Right lobe of liver (tissue), 6 donors: ENCODE results near the gene RPS6KA2. TPM values are rescaled to one million over a fixed set of nuclear protein-coding genes. Genes with fewer than 3 reads are reported as not detected.
A peak's percentile ranks its signal among the peaks of the same experiment; 100 is the strongest.

Experiments used
- ATAC-seq, 4 donors: fragments of 200-7000 bp; cut with Tn5 transposase; one replicate each; pipeline ENCODE4 v1.9.1; 2020; ENCODE audit warnings: mild to moderate bottlenecking in 4 of 4, moderate library complexity in 4 of 4
- DNase-seq, 3 donors: peaks; one replicate each; pipeline ENCODE4 v3.0.0-alpha.2; 2020
- H3K27ac ChIP-seq, 3 donors: fragments of 200-600 bp; one replicate each; pipeline ENCODE4 v1.8.0; 2022
- H3K27me3 ChIP-seq, 2 donors: fragments of 200-600 bp; one replicate each; pipeline ENCODE4 v1.8.0; 2022
- H3K36me3 ChIP-seq, 4 donors: fragments of 200-600 bp; sonication (generic) in 1 of 4; one replicate each; pipeline versions ENCODE4 v1.5.1 to v1.8.0; 2017 to 2022; ENCODE audit warnings: control low read depth in 1 of 4
- H3K4me1 ChIP-seq, 4 donors: fragments of 200-600 bp; sonication (generic) in 1 of 4; one replicate each; pipeline versions ENCODE4 v1.5.1 to v1.8.0; 2017 to 2022; ENCODE audit warnings: control low read depth in 1 of 4
- H3K4me3 ChIP-seq, 3 donors: fragments of 200-600 bp; one replicate each; pipeline ENCODE4 v1.8.0; 2022
- H3K9me3 ChIP-seq, 4 donors: fragments of 200-600 bp; sonication (generic) in 1 of 4; one replicate each; pipeline versions ENCODE4 v1.5.1 to v1.8.0; 2017 to 2022; ENCODE audit warnings: control low read depth in 1 of 4
- POLR2A ChIP-seq: fragments of 450-650 bp; IDR thresholded peaks from one replicate; pipeline ENCODE4 v1.6.1; 2017; ENCODE audit warnings: antibody characterized with exemption, mild to moderate bottlenecking
- WGBS: methylation state at CpG from one replicate; pipeline ENCODE4 v1.1.6; 2018; ENCODE audit warnings: low coverage, low lambda C conversion rate; ENCODE audit not compliant: insufficient coverage; ENCODE audit errors: missing lambda C conversion rate; 5-methylcytosine and 5-hydroxymethylcytosine counted together
- intact Hi-C, 2 donors: fragments of 100-400 bp; cut with DNase I; formaldehyde crosslinking; loops; one replicate each; pipeline versions ENCODE4 v1.11.2 to v1.14.1; 2022
- total RNA-seq, 6 experiments: library from RNA; depleted of rRNA in 2 of 6; stranded (reverse); fragments of >200 nt in 2 of 6; fragmentation: NEBNext Ultra II Directional in 3 of 6; extraction: Animal tissue kit (Norgen Biotek cat#: 25700) in 3 of 6; gene quantifications; one replicate each; pipeline versions ENCODE4 v1.1.0 to v1.2.4, GENCODE V29; 2016 to 2023
- TF ChIP-seq, protein P1 (sequence below), 4 donors: fragments of 200-600 bp in 3 of 4; fragments of 450-650 bp in 1 of 4; IDR thresholded peaks; one replicate each; pipeline versions ENCODE4 v1.5.1 to v1.8.0; 2016 to 2022; ENCODE audit warnings: antibody characterized with exemption in 4 of 4, mild to moderate bottlenecking in 2 of 4
- donor health status: DM: no; HTN: yes; CAD: no.
- donor health status: DM: no; HTN: no; CAD: no.
- donor health status: DM: no; HTN: no; CAD: no.
- donor health status: DM: no; HTN: yes; CAD: no.
- donor health status: DM: no; HTN: yes; CAD: no.

RPS6KA2 gene
- total RNA-seq, 6 experiments from 2014 or later, result 6.4 to 18.1 (median 11.1) TPM

DNA sequence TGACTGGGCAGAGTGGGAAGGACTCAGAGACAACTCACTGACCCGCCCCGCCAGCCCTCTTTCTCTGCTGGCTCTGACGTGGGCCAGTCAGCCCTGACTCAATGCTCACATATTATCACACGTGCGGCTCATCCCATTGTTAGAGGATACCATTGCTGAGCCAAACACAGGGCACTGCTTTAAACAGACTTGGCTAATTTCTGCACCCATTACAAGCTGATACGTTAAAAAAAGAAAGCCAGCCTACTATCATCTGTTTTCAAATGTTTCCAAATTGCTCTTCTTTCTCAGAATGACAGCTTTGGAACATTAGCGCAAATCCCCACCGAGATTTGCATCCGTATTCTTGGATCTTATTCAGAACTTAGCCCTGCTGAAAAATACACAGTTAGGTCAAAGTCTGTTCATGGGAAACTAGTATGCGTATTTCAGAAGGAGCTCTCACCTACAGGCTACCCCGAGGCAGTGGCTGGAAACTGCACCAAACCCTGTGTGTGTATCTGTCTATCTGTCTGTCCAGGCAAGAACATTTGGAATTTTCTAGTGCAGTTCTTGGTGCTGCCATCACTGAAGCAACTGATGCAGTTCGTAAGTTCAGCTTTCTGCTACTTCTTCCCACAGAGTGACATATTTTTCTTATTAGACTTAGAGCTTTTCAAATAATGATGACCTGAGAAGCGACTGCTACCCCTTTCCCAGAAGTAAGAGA, 73.3 kb downstream of the RPS6KA2 start:
- H3K27me3 ChIP-seq, result no peaks in the 10 kb centered on the region
- no peaks in the 10 kb centered on the region for H3K36me3 ChIP-seq
- no peak for DNase-seq
- peak overlapping the region in 1 of 3 donors; percentile 28 for H3K4me3 ChIP-seq
- 49% methylated on average over 13 of the region's 13 CpGs for whole genome bisulfite sequencing
- TF ChIP-seq POLR2A, result no peak
- TF ChIP-seq, protein P1, sequence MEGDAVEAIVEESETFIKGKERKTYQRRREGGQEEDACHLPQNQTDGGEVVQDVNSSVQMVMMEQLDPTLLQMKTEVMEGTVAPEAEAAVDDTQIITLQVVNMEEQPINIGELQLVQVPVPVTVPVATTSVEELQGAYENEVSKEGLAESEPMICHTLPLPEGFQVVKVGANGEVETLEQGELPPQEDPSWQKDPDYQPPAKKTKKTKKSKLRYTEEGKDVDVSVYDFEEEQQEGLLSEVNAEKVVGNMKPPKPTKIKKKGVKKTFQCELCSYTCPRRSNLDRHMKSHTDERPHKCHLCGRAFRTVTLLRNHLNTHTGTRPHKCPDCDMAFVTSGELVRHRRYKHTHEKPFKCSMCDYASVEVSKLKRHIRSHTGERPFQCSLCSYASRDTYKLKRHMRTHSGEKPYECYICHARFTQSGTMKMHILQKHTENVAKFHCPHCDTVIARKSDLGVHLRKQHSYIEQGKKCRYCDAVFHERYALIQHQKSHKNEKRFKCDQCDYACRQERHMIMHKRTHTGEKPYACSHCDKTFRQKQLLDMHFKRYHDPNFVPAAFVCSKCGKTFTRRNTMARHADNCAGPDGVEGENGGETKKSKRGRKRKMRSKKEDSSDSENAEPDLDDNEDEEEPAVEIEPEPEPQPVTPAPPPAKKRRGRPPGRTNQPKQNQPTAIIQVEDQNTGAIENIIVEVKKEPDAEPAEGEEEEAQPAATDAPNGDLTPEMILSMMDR (IDR thresholded peaks at IDR 0.05), result no peak
- H3K9me3 ChIP-seq, result no peaks in the 10 kb centered on the region
- intact Hi-C loops, result no loop called here
- H3K4me1 ChIP-seq, result peaks cover 0 to 21% (median 10%) of the 10 kb centered on the region in 4 donors
- peak overlapping the region in 2 of 3 donors; percentile 3 to 51 for H3K27ac ChIP-seq
- peak; percentile 37 to 60 (median 46) for ATAC-seq

DNA sequence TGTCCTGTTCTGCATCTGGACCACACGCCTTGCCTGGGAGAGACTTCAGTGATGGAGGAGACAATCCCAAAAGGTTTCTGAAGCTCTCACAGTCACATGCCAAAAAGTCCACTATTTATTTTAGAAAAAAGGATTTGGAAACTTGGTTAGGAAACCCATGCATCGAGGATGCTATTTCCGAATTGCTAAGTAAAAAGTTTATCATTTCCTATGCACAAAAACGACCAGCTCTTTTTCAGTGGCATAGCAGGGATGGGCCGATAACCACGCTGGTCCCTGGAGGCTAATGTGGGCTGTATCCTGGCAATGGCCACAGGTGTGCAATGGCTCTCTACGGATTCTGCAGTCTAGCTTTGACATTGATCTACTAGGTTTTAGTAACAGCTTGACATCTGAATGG, 74.5 kb downstream of the RPS6KA2 start:
- no peak for DNase-seq
- 79% methylated on average over 6 of the region's 7 CpGs for WGBS

DNA sequence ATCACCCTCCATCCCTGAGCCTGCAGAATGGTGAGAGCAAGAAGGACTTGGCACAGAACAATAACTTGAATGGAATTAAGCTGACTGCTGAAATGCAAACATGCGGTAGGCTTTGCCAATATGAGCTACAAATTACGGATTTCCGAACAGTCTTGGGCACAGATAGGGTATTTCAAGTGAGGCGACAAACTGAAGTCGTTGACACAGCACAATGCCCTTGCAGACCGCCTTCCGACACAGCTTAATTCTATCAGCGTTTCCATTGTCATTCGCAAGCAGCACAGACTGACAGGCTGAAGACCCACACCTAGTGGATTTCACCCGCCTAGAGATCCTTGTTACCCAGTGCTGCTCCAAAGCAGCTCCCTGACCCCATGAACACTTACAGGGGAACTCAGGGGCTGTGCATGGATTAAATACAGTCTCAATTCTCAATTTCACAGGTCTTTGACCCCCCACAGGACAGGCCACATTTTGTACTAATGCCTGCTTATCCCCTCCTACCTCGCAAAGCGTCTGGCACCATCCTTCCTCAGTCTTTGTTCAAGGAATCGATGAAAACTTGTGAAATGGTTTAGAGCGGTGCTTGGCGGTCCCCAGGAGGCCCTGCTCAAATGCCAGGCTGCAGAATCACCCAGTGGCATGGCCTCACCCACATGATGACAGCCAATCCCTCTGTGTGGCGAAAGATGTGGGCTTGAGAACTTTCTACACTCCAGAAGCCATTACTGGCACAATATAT, 75.1 kb downstream of the RPS6KA2 start:
- no peak for TF ChIP-seq POLR2A
- TF ChIP-seq, protein P1 (IDR thresholded peaks at IDR 0.05), result no peak
- Histone ChIP-seq H3K27ac (no peak overlapping the region), H3K27me3 (no peaks in the 10 kb centered on the region), H3K4me3 (no peak overlapping the region), H3K9me3 (no peaks in the 10 kb centered on the region), H3K4me1 (peaks cover 0 to 19% (median 8%) of the 10 kb centered on the region in 4 donors), H3K36me3 (no peaks in the 10 kb centered on the region)
- ATAC-seq, result no peak
- no peak for DNase-seq
- intact Hi-C loops, result no loop called here
- WGBS, result 85% methylated on average over 13 of the region's 16 CpGs

More for the DNA sequence above, 74.5 kb downstream of the RPS6KA2 start:
- ATAC-seq, result no peak
- H3K36me3 ChIP-seq, result no peaks in the 10 kb centered on the region
- H3K27ac ChIP-seq, result no peak overlapping the region
- no peaks in the 10 kb centered on the region for H3K9me3 ChIP-seq
- no peak for TF ChIP-seq POLR2A
- TF ChIP-seq, protein P1 (IDR thresholded peaks at IDR 0.05), result no peak
- no peaks in the 10 kb centered on the region for H3K27me3 ChIP-seq
- no peak overlapping the region for H3K4me3 ChIP-seq
- intact Hi-C loops, result no loop called here
- H3K4me1 ChIP-seq, result peaks cover 0 to 21% (median 10%) of the 10 kb centered on the region in 4 donors

DNA sequence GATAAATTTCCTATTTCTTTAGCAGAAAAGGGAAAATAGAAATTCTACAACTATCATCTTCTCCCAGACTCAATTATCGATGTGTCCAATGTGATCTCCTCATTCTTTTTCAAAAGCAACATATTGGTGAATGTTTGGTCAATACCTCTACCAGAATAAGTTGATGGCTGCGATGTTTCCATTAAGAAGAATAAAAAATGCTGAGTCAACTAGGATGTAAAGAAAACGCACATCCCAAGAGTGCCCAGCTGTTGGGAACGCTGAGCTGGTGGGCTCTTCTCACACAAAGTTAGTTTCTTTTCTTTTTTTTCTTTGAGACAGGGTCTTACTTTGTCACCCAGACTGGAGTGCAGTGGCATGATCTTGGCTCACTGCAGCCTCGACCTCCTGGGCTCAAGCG, 80.4 kb downstream of the RPS6KA2 start:
- Histone ChIP-seq H3K4me1 (no peaks in the 10 kb centered on the region), H3K9me3 (no peaks in the 10 kb centered on the region), H3K27ac (no peak overlapping the region), H3K27me3 (no peaks in the 10 kb centered on the region), H3K36me3 (no peaks in the 10 kb centered on the region), H3K4me3 (no peak overlapping the region)
- TF ChIP-seq, protein P1 (IDR thresholded peaks at IDR 0.05), result no peak
- TF ChIP-seq POLR2A, result no peak
- ATAC-seq (no peak), DNase-seq (no peak)
- WGBS, result 88% methylated on average over 6 of the region's 6 CpGs
- intact Hi-C loops, result no loop called here
